GM19099 (cell line): ENCODE data around the gene LIAS.

ENCODE experiments used
- POLR2A ChIP-seq: IDR thresholded peaks from 3 replicates; pipeline ENCODE4 v1.6.1; 2011; ENCODE audit warnings: low read depth; ENCODE audit not compliant: insufficient read length; ENCODE audit errors: extremely low read depth

LIAS gene

DNA sequence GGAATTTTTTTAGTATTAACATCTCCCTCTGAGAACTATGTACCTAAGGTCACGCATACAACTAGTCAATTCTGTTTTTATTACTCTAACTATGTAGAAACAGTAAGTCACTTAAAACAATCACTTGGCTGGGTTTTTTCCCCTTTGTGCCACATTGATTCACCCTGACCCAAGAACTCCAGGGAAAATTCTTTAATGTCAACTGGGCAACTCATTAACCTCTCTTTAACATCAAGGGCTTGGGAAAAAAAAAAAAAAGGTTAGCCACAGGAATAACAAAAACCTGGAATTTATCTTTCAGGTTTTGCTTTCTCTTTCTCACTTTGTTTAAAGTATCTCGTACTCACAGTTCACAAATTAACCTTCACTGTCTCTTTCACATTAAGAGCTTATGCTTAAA lies 8.2 kb upstream of the LIAS start:
- TF ChIP-seq POLR2A: no peak

DNA sequence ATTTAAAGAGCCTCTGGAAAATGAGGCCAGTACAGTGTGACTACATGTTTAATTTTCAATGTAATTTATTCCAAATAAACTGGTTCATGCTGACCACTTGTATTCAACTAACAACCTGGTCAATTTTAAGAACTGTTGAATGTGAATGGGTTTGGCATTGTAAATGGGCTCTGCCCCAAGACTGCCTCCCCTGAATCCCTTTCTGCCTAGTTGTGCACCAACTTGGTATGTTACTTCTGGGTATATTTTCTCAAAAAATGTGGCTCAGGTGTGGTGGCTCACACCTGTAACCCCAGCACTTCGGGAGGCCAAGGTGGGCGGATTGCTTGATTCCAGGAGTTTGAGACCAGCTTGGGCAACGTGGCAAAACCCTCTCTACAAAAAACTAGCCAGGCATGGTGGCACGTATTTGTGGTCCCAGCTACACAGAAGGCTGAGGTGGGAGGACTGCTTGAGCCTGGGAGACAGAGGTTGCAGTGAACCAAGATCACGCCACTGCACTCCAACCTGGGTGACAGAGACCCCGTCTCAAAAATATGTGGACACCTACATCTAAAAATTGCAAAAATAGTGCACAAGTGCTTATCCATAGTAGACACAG lies 7.3 kb upstream of the LIAS start:
- no peak for TF ChIP-seq POLR2A

GRCh38 chr4:39452153-39452859 lies 6.5 kb upstream of the LIAS start:
- TF ChIP-seq POLR2A: peak; percentile 24

DNA sequence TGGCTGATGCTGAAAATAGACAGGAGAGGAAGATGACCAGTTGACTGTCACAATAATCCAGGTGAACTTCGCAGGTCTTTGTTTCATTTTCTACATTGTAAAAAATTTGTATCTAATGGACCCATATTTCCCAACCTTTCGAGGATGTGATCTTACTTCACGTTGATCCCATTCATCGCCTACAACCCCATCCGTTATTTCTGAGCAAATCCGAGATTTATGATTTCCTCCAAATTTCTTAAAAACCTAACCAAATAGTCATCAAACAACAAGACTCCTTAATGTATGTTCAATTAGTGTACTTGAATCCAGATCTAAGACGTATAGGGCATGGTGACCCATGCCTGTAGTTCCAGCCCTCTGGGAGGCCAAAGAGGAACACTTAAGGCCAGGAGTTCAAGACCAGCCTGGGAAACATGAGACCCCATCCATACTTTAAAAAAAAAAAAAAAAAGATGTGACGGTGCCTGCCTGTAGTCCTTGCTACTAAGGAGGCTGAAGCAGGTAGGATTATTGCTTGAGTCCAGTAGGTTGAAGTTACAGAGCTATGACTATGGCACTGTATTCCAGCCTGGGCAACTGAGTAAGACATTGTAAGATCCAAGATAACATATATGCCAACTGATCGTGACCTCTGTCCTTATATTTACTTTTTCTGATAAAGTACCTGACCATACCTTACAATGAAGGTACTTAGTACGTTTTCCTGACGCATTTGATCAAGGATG lies 5.8 kb upstream of the LIAS start:
- no peak for TF ChIP-seq POLR2A

DNA sequence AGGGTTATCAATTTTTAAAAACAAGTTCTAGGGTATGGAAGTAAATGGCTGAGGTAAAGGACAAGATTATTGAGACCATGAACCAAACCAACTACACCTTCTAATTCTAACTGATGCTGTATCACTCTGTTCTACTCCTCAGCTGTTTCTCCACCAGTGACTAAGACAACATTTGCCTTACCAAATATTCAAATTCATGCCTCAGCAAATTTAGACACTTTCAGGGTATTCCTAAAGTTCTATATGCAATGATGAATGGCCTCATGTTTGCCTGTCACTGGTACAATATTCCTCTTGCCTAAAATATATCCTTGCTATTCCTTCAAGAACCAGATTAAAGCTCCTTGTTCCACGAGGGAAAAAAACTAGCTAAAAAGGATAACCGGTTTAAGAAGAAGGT lies 5.1 kb upstream of the LIAS start:
- TF ChIP-seq POLR2A: no peak

DNA sequence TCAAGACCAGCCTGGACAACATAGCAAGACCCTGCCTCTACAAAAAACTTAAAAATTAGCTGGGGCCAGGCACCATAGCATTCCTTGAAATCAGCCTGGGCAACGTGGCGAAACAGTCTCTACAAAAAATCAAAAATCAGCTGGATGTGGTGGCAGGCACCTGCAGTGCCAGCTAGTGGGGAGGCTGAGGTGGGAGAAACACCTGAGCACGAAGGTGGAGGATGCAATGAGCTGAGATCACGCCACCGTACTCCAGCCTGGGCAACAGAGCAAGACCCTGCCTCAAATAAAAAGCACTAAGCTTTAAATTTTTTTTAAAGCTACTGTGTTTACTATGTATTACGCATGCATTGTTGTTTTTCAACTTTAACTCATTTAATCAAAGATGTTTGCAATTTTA lies 3.4 kb upstream of the LIAS start:
- TF ChIP-seq POLR2A: no peak

GRCh38 chr4:39456946-39457763 lies 1.7 kb upstream of the LIAS start:
- TF ChIP-seq POLR2A: no peak

DNA sequence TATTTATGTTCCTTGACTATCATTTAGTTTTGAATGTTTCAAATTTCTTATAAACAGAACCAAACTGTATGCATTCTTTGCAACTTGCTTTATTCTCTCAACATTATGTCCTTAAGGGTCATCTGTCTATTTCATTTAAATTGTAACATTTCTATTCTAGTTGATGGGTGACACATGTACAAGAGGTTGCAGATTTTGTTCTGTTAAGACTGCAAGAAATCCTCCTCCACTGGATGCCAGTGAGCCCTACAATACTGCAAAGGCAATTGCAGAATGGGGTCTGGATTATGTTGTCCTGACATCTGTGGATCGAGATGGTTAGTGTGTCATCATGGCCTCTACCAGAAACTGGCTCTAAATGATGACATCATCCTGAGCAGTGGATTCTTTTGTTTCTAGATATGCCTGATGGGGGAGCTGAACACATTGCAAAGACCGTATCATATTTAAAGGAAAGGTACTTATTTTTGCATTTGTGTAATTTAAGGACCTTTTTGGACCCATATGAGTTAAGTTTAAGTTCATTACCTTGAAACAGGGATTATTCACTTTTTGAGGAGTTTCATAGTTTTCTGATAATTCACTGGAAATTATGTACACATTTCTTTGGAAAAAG lies 6.1 kb downstream of the LIAS start:
- no peak for TF ChIP-seq POLR2A

DNA sequence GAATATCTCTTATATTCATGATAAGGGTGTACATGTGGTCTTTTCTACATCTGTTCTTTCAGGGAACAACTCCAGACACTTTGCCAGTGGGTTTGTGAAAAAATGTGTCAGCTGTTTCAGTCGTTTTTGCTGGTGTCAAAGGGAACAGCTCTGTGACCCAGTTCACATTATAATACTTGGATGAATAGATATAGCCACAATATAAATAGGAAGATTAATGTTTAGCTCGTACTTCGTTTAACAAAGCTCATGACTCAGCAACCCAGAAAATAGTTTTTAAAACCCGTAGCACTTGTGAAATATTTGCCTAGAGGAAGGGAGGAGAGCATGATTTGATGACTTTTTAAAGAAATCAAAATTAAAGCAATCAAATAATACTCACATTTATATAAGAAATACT lies 7.9 kb downstream of the LIAS start:
- no peak for TF ChIP-seq POLR2A

DNA sequence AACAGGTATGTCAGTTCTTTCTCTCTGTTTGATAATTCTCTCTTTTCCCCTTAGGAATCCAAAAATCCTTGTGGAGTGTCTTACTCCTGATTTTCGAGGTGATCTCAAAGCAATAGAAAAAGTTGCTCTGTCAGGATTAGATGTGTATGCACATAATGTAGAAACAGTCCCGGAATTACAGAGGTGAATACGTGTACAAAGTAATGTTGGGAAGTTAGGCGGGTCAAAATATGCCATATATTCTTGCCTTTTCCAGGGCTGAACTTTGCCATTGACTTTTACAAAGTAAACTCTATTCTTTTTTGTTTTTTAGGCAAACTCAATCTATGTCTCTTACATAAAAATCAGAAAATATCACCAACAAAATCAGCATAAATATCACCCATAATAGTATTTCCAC lies 8.6 kb downstream of the LIAS start:
- no peak for TF ChIP-seq POLR2A

GRCh38 chr4:39469429-39470077 lies 10.7 kb downstream of the LIAS start:
- no peak for TF ChIP-seq POLR2A

DNA sequence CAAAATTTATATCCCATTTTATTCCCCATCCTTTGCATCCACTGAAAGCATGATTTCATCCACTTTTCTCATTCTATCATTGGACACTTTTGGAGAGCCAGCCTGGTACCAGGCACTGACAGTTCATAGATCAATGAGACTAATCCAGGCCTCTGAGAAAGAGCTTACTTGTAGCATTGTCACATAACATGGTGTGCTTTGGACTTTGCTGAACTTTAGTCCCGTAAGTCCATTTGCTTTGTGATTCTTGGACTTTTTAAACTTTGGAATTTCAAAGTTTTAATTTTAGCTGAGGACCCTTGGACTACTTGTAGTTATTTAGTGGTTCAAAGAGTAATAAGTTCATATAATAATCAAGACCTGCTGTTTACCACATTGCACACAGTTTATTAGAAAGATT lies 11.5 kb downstream of the LIAS start:
- no peak for TF ChIP-seq POLR2A

DNA sequence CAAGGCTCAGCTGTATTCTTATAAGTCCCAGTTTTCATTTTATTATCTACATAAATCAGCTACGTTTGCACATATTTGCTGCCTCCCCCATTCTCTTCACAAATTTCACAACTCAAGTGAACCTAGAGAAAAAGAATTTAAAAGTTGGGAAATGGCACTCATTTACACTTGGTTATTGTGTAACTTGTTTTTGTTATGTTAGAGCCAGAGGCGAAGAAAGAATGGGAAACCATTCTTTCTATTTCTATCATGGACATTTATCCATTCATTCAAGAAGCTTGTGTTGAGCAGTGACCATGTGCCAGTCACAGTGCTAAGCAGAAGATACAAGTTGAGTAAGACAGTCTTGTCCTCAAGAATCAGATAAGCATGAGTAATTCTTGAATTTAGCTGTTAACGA lies 13.5 kb downstream of the LIAS start:
- TF ChIP-seq POLR2A: no peak

DNA sequence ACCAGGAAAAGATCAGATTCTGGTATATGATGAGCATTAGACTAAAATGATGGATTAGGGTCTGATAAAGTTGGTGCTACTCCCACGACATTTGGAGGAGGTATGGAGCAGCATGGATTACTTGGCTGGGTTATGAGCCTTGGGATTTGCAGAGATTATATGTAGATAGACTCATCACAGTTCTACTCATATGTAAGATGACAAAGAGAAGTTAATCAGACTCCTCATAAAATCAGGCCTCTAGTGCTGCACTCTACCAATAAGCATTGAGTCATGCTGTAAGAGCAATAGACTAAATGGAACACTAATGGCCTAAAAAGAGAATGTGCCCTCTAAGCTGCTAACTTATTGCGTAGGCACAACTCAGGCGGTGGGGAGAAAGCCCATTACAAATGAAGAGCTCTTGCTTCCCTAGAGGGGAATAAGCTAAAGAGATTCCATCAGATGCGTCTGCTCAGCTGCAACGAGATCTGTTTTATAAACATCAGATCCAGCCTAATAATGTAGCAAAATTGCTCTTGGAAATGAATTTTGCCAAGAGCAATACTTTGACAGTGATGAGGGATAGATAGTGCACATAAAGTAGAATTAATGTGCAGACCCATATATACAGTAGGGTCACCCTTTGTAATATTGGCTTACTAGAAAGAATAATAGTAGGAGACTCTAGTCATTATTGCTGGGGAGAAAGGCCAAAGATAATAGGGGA lies 17.5 kb downstream of the LIAS start:
- TF ChIP-seq POLR2A: no peak
